Kidney tubule cell (primary cell): ENCODE results near the gene GALNT1.

Source experiments
- DNase-seq: peaks from one replicate; pipeline ENCODE4 v3.0.0-alpha.2; 2018; ENCODE audit warnings: low spot score

Gene GALNT1

DNA sequence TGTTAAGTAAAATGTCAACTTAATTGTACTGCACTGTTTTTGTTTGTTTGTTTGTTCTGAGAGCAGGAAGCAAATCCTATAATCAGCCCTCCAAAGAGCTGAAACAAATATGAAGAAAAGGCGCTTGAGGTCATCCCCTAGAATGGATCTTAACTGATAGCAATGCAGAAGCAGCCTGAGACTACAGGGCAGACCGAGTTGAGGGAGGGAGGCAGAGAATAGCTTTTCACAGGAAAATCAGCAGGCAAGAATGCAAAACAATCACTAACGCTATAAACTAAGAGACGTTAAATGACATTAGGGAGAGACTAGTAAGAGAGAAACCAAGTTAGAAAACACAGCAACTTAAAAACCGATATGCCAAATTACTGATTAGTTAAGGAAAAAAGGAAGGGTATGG, 37.2 kb downstream of the GALNT1 start:
- DNase-seq, result no peak

- DNase-seq, result no peak
These were observed 37.9 kb downstream of the GALNT1 start for GRCh38 chr18:35619464-35619863.

GRCh38 chr18:35619941-35620340, 38.4 kb downstream of the GALNT1 start:
- no peak for DNase-seq

DNA sequence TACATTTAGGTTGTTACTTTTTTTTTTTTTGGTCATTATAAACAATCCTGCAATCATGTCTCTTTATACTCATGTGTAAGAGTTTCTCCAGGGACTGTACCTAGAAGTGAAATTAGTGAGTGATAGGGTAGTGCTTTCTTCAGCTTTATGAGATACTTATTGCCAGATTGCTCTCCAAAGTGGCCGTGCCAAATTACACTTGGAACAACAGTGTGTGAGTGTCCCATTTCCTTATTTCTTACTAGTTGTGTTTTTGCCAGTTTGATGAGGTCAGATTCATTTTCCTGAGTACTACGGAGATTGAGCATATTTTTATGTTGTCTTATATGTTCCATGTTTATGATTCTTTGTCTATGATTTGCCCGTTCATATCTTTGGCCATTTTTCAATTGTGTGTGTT, 39.2 kb downstream of the GALNT1 start:
- DNase-seq, result no peak

DNA sequence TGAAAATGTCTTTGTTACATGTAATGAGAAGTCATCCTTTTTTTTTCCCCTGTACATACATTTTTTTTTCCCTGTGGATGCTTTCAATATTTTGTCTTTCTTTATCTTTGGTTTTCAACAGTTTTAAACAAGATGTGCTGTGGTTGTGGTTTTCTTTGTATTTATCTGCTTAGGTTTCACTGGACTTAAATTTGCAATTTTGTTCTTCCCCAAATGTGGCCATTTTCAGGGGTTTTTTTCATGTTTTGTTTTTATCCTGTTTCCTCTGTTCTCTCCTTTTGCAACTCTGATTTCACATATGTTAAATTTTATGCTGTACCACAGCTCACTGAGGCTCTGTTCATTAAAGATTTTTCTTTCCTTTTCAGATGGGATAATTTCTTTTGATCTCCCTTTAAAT, 41.7 kb downstream of the GALNT1 start:
- DNase-seq, result no peak

GRCh38 chr18:35624146-35624545, 42.6 kb downstream of the GALNT1 start:
- DNase-seq, result no peak

DNA sequence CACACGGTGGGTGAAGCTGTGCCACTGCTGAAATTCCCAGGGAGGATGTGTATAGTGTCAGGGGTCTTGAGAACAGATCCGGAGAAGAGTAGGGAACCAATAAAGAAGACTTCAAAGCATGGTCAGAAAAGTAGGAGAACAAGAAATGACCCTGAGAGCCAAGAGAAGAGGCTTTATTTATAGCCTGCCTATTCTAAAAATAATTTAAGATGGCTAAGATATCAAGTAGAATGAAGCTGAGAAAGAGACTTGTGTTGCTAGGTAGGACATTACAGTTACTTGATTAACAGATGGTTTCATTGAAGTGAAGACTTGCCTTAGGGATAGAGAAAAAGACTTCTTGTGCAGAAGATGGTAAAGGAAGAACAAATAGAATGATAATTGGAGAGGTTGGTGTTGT, 43.7 kb downstream of the GALNT1 start:
- no peak for DNase-seq

DNA sequence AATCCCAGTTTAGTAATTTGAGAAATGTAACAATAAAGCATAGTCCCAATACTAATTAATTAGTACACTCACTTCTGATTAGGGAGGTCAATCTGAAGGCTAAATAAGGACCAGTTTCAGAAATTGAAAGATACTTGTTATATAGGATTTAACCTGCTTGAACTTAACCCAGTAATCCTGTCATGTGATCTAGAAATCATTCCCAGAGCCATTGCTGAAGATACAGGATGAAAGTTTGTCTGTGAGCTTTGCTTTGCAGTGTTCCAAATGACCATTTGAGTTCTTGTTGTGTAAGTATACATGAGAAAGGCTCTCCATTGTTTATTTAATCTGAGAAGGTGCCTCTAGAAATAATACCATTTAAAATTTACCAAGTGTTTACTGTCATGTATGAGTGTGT, 52.2 kb downstream of the GALNT1 start:
- no peak for DNase-seq

DNA sequence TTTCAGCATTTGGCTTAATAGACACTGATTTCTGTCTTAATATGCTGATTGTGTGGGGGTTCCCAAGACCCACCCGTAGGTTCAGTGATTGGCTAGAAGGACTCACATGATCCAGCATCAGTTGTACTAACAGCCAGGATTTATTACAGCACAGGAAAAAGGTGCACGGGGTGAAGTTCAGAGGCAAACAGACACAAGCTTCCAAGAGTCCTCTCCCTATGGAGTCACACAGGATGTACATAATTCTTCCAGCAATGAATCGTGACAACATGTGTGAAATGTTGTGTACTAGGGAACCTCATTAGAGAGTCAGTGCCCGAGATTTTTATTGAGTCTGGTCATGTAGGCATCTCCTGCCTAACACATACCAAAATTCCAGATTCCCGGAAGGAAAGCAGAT, 52.8 kb downstream of the GALNT1 start:
- DNase-seq, result peak; percentile 42

- DNase-seq, result peak; percentile 97
These were observed 53.6 kb downstream of the GALNT1 start for GRCh38 chr18:35635170-35635569.

DNA sequence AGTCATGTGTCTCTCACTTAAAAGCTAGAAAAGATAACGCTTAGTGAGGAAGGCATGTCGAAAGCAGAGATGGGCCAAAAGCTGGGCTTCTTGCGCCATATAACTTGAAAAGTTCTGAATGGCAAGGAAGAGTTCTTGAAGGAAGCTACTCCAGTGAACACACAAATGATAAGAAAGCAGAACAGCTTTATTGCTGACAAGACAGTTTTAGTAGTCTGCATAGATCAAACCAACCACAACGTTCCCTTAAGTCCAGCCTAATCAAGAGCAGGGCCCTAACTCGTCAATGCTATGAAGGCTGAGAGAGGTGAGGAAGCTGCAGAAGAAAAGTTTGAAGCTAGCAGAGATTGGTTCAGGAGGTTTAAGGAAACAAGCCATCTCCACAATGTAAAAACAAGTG, 55.7 kb downstream of the GALNT1 start:
- DNase-seq, result no peak

DNA sequence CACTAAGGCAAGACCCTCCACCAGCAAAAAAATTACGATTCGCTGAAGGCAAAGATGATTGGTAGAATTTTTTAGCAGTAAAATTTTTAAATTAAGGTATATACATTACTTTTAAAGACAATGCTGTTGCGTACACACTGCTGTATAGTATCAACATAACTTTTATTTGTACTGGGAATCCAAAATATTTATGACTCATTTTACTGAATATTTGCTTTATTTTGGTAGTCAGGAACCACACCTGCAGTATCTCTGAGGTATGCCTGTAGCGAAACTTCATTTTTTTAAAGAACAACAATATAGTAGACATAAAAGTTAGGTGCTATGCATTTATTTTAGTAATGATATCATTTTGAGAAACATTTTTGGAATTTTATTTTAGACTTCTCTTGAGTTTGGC, 57.8 kb downstream of the GALNT1 start:
- DNase-seq, result no peak

DNA sequence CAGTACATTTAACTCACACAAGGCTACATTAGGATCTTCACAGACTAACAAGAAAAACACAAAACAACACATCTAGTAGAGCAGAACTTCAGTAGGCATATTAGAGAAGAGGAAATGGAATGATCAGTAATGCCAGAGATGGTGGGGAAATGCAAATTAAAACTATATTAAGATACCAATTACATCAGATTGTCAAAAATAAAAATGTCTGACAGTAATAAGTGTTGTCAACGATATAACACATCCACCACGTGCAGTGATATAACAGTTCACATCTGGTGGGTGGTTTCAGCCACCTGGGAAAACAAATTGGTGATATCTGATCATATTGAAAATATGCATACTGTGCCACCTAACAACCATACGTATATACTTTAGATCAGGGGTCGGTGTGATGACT, 59.9 kb downstream of the GALNT1 start:
- DNase-seq, result no peak

GRCh38 chr18:35641916-35642315, 60.4 kb downstream of the GALNT1 start:
- no peak for DNase-seq

GRCh38 chr18:35642802-35643201, 61.3 kb downstream of the GALNT1 start:
- peak; percentile 68 for DNase-seq

DNA sequence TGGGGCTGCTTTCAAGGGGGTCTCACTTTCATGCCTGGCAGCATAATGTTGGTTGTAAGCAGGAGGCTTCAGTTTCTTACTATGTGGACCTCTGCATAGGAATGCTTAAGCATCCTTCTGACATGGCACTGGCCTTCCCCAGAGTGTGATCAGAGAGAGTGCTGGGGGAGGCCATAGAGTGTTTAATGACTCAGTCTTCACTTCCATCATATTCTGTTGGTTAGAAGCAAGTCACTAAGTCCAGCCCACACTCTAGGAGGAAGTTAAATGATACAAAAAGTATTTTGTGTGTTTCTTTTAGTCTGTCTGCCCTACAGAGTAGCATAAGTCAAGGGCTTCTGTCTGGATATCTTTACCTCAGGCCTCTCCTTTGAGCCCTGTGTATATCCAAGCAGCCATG, 64.9 kb downstream of the GALNT1 start:
- peak; percentile 45 for DNase-seq

DNA sequence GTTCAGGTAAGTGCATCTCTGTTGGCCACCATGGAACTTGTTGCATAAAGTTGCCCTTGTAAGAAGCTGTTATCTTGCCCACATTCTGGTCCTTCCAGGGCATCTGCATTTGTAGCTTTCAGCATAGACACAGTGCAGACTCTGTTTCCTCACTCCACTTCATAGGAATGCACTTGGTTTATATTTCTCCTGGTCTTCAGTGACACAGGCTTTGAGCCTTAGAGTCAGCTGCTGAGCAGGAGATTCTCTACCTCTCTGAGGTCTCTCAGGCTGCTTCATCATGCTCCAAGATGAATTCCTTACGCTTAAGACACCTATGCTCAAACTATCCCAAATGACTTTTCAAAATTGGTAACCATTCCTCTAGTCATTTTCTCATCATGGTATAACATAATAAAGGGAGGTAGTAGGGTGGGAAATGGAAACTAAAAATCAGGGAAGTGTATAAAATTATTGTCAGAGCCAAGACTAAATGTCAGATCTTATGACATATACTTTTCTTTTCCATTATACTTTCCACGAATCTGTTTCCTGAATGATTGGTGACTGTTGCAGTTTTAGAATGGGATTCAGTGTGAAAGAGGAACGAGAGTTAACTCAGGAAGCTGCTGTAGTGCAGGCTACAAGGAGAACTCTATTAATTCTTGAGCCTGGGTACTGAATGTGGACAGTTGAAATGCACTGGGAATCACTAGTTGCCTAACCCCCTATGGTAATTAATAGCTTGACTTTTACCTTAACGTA, 72.0 kb downstream of the GALNT1 start:
- no peak for DNase-seq

DNA sequence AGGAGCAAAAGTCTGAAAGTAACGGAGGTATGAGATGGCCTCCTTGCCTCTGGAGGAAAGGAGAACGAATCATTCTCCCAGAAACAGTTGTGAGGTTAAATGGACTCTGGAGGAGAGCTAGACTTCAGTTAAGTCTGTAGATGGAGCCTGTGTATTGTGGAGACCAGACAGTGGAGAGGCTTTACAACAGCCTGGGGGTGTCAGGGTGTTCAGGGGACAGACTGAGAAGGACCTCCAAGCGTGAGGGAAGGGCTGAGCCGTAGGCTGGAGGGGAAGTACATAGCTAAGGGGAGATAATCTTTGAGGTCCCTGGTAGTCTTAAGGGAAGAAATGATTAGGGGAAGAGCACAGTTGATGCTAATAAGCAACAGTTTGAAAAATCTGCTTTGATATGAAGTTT, 76.6 kb downstream of the GALNT1 start:
- no peak for DNase-seq

- DNase-seq, result no peak
These were observed 80.1 kb downstream of the GALNT1 start for GRCh38 chr18:35661483-35662146.

DNA sequence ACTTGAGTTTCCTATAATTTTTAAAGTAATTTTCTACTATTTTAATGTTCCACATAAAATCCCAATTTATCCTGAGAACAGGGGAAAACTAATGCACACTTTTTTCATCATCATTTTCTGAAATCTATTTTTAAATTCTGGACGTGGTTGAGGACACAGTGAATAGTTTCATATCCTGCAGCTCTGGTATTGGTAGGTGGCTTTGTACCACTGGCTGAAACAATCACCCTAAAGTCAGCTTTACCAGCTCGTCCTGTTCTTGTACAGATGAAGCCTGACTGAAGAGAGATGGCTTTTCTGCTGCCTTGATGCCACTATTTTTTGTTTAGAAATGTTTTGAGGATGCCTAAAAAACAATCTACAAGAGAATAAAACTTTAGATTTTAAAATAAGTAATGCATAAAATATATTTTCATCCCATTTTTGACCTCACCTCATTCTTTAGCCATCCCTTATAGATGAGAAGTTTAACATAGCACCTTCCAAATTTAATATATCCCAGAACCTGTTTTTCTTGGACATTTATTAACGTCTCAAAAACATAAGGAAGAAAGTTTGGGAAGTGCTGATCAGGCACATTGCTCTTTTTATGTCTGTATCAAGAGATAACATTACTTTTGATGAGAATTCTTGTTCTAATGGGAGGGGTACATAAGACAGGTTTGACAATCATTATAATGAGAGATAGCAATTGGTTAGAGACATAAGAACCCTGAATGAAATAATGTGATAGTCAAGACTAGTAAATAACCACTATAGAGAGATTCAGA, 80.9 kb downstream of the GALNT1 start:
- no peak for DNase-seq

- no peak for DNase-seq
These were observed 90.5 kb downstream of the GALNT1 start for GRCh38 chr18:35671966-35672603.

- DNase-seq, result no peak
These were observed 91.4 kb downstream of the GALNT1 start for GRCh38 chr18:35672897-35673296.

DNA sequence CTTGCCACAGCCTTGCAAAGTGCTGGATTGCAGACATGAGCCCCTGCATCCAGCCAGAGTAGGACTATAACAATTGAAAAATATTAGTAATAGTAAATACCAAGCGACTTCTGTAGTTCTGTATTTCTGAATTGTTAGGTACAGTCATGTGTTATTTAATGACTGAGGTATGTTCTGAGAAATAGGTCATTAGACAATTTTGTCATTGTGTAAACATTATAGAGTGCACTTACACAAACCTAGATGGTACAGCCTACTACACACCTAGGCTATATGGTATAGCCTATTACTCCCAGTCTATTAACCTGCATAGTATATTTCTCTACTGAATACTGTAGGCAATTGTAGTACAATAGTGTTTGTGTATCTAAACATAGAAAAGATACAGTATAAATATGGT, 92.1 kb downstream of the GALNT1 start:
- no peak for DNase-seq
